DND-41 (cell line): ENCODE data around the gene HMX1.

Source experiments
- CTCF ChIP-seq: IDR thresholded peaks from 2 replicates; pipeline ENCODE4 v1.5.1; 2012; ENCODE audit warnings: borderline replicate concordance, low read length, moderate library complexity, mild to moderate bottlenecking; ENCODE audit not compliant: poor library complexity, severe bottlenecking; ENCODE audit errors: extremely low read depth
- EZH2 ChIP-seq: IDR thresholded peaks from 3 replicates; pipeline ENCODE4 v1.6.1; 2012; ENCODE audit warnings: borderline replicate concordance, low read depth, mild to moderate bottlenecking, moderate library complexity, low read length, inconsistent platforms; ENCODE audit not compliant: severe bottlenecking

- TF ChIP-seq CTCF (no peak), EZH2 (no peak)
Observed at GRCh38 chr4:8913121-8913857, 41.6 kb upstream of the HMX1 start.
